Aorta (tissue), 5 donors: ENCODE measurements around the gene PTCHD1. TPM values are rescaled to one million over a fixed set of nuclear protein-coding genes. Genes with fewer than 3 reads are reported as not detected.

ENCODE experiments used
- ATAC-seq: fragments of 200-7000 bp; cut with Tn5 transposase; one replicate; pipeline ENCODE4 v1.9.1; 2022; ENCODE audit warnings: moderate library complexity; ENCODE audit not compliant: low FRiP score
- DNase-seq, 2 donors: peaks; one replicate each; pipeline ENCODE4 v3.0.0-alpha.2; 2020
- H3K27ac ChIP-seq, 2 donors: one replicate each; pipeline ENCODE4 v1.5.1; 2013; ENCODE audit warnings: low read length in 2 of 2, mild to moderate bottlenecking in 2 of 2, moderate library complexity in 2 of 2, control low read depth in 1 of 2, inconsistent platforms in 1 of 2, low read depth in 1 of 2
- H3K27me3 ChIP-seq, 2 donors: one replicate each; pipeline ENCODE4 v1.6.1; 2013; ENCODE audit warnings: control low read depth in 1 of 2, low read length in 1 of 2, mild to moderate bottlenecking in 1 of 2, moderate library complexity in 1 of 2; ENCODE audit not compliant: insufficient read depth in 2 of 2, control insufficient read depth in 1 of 2
- H3K36me3 ChIP-seq, 2 donors: one replicate each; pipeline ENCODE4 v1.6.1; 2013; ENCODE audit warnings: control low read depth in 1 of 2, low read length in 1 of 2, mild to moderate bottlenecking in 1 of 2; ENCODE audit not compliant: insufficient read depth in 2 of 2, control insufficient read depth in 1 of 2
- H3K4me1 ChIP-seq, 2 donors: one replicate each; pipeline ENCODE4 v1.6.1; 2013; ENCODE audit warnings: low read length in 2 of 2, control low read depth in 1 of 2, mild to moderate bottlenecking in 1 of 2, moderate library complexity in 1 of 2; ENCODE audit not compliant: insufficient read depth in 2 of 2, control insufficient read depth in 1 of 2
- H3K4me3 ChIP-seq, 2 donors: one replicate each; pipeline ENCODE4 v1.5.1; 2013; ENCODE audit warnings: low read length in 2 of 2, control low read depth in 1 of 2, mild to moderate bottlenecking in 1 of 2
- H3K9me3 ChIP-seq: one replicate; pipeline ENCODE4 v1.6.1; 2013; ENCODE audit warnings: mild to moderate bottlenecking, low read length; ENCODE audit not compliant: control insufficient read depth
- WGBS, 2 donors: extraction: QIAGEN DNeasy Blood & Tissue Kit; methylation state at CpG; one replicate each; pipeline ENCODE4 v1.1.7; 2013; 5-methylcytosine and 5-hydroxymethylcytosine counted together
- intact Hi-C, 2 donors: fragments of 100-400 bp; cut with DNase I; formaldehyde crosslinking; loops; one replicate each; pipeline versions ENCODE4 v1.14.2 to v1.15.0; 2022
- polyA plus RNA-seq, 2 donors: library from polyadenylated mRNA; stranded (reverse); fragments of 200-250 nt; gene quantifications; one replicate each; pipeline ENCODE4 v1.2.3, GENCODE V29; 2013
- total RNA-seq, 2 donors: library from RNA; stranded (reverse); fragmentation: NEBNext Ultra II Directional; extraction: Animal tissue kit (Norgen Biotek cat#: 25700); gene quantifications; one replicate each; pipeline ENCODE4 v1.2.1, GENCODE V29; 2021
- donor health status: healthy with polysubstance abuse.
- donor health status: Bipolar disorder and iron deficiency.
- donor health status: DM: no; HTN: no; CAD: no.
- donor health status: DM: no; HTN: no; CAD: no.
- donor health status: DM: yes; HTN: yes; CAD: no.

PTCHD1 gene
- total and polyA plus RNA-seq, 4 donors: 0.03 to 16.2 (median 0.51) TPM; not detected in 1

DNA sequence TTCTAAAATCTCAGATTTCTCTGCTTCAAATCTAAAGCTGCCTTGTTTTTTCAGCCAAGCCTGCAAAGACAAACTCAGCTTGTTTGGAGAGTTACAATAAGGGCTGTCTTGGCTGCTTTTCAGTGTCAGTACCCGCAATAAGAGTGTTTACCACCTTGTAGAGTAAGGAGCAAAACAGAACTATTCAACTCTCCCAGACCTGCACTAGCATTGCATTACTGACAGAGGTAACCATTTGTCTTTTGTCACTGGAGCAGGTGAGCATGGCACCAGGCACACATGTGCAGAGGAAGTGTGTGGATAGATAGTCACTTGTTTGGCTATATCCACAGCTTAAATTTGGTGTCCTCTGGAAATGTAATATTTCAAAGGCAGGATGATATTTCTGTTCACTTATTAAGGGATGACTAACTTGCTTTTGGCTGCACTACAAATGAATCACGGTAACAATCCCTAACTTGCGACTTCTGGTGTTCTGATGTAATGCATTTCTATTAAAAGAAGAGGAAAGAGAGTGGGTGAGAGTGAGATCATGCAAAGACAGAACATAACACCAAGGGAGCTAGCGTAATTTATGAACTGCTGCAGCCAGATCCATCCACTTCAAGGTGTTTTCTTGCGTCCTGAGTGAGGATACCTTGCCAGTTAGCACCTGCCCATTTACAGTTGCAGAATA lies 38.6 kb downstream of the PTCHD1 start:
- ATAC-seq: peak; percentile 65
- WGBS, 2 donors: 4 to 27% methylated on average over 5 of the region's 5 CpGs

DNA sequence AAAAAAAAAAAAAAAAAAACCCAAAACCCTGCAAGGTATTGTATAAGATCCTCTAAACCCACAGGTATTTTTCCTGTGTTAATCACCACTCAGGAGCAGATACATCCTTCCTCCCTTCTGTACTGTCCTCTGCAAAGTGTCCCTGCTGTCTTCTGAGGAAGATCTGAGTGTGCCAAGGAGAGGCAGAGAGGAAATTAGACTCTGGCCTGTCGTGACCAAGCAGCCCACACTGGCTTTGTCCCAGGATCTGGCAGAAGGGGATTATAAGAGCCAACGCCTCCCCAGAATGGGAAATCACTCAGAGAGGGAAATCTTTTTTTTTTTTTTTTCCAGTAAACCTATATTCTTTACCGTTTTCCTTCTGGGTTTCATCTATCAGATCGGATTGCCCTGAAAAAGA lies 39.6 kb downstream of the PTCHD1 start:
- no peak for ATAC-seq
- Histone ChIP-seq H3K4me3 (no peak overlapping the region), H3K9me3 (no peaks in the 10 kb centered on the region), H3K27ac (no peak overlapping the region), H3K27me3 (no peaks in the 10 kb centered on the region), H3K4me1 (peaks cover 0 to 2% of the 10 kb centered on the region in 2 donors), H3K36me3 (no peaks in the 10 kb centered on the region)
- intact Hi-C loops: no loop called here
- DNase-seq: no peak
- WGBS, 2 donors: 27 to 40% methylated on average over 4 of the region's 4 CpGs

More for the DNA sequence above, 38.6 kb downstream of the PTCHD1 start:
- no peak for DNase-seq
- intact Hi-C loops: no loop called here
- no peak overlapping the region for H3K27ac ChIP-seq
- H3K4me1 ChIP-seq: peaks cover 0 to 2% of the 10 kb centered on the region in 2 donors
- H3K4me3 ChIP-seq: no peak overlapping the region
- H3K9me3 ChIP-seq: no peaks in the 10 kb centered on the region
- no peaks in the 10 kb centered on the region for H3K27me3 ChIP-seq
- no peaks in the 10 kb centered on the region for H3K36me3 ChIP-seq

DNA sequence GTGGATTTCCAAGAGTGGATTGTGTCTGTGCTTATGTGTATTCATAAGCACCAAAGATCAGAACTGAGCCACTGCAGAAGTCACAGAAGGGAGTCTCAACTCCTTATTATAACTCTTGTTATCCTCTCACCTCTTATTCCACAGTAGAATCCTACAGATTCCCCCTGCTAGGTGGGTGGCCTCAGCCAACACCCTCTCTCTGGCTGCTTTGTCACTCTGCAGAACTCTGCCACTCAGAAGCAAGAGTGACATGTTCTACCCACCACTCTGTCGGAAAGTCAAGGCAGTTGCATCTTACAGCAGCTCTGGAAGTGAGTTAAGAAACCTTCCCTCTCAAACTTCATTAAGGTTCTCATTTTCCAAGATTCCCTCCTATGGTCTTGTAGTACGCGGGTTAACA lies 41.9 kb downstream of the PTCHD1 start:
- no peak for ATAC-seq
- DNase-seq: no peak
- 89 to 97% methylated on average over 3 of the region's 3 CpGs for WGBS, 2 donors
- H3K4me3 ChIP-seq: no peak overlapping the region
- intact Hi-C loops: no loop called here
- H3K4me1 ChIP-seq: peaks cover 0 to 2% of the 10 kb centered on the region in 2 donors
- H3K27me3 ChIP-seq: no peaks in the 10 kb centered on the region
- no peaks in the 10 kb centered on the region for H3K9me3 ChIP-seq
- no peaks in the 10 kb centered on the region for H3K36me3 ChIP-seq
- H3K27ac ChIP-seq: no peak overlapping the region

DNA sequence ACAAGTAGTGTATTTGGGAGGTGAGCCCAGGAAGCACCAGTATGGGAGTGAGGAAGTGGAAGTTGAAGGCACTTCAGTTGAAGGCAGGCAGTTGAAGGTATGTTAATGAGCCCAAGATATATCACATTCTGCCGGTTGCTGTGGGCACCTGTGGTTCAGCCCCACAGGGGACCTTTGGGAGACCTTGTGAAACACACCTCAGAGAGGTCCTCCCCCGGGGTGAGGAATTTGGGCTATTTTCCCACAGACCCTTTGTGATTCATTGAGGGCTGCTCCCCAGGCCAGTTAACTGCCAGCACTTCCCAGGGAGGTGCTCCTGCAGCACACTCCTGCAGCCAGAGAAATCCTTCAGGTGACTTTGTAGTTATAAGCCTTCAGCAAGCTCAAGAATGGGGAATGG lies 45.9 kb downstream of the PTCHD1 start:
- H3K9me3 ChIP-seq: no peaks in the 10 kb centered on the region
- no peaks in the 10 kb centered on the region for H3K36me3 ChIP-seq
- intact Hi-C loops: no loop called here
- no peak for DNase-seq
- no peak for ATAC-seq
- H3K27ac ChIP-seq: no peak overlapping the region
- no peaks in the 10 kb centered on the region for H3K4me1 ChIP-seq
- no peaks in the 10 kb centered on the region for H3K27me3 ChIP-seq
- 48 to 67% methylated on average over 2 of the region's 2 CpGs for WGBS, 2 donors
- H3K4me3 ChIP-seq: no peak overlapping the region

DNA sequence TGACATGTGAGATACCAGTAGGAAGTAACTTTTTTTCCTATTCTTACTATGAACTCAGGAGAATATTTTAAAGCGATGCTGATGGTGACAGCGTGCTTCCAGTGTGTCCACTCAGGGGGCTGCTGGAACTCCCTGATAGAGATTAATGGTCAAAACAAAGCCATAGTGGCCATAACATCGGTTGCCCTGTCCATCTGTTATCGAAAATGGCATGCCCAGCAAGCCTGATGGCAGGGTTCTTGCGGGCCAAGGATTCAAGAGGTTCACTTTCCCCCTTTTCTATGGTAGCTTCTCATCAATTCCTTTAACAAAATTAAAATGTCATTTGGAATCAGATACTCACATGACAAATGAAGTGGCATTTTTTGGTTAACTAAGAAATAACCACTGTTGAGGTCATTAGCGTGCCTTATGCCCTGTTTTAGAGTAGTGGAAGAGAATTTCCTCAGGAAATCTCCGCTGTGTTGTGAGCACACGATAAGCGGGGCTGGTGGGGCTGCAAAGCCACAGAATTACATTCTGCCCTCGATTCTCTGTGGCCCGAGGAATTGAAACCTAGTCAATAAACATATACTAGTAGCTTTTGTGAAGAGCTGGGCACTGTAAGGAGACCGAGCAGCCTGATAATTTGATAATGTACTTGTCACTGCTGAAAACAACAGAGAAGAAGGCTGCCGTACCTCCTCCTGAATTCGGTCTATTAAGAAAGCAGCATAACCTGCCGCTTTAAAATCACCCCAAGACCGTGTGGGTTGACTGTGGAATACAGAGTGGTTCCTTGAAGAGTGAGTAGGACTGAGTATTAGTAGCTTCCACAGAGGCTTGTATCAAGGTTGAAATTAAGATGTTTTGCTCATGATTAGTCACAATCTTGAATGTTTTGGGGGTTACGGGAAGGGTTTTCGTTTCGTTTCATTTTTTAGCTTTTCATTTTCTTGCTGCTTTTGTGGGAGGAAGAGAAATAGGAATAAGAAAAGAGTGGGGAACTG lies 46.7 kb downstream of the PTCHD1 start:
- WGBS, 2 donors: 85 to 93% methylated on average over 19 of the region's 19 CpGs
- intact Hi-C loops: no loop called here
- no peak for ATAC-seq

DNA sequence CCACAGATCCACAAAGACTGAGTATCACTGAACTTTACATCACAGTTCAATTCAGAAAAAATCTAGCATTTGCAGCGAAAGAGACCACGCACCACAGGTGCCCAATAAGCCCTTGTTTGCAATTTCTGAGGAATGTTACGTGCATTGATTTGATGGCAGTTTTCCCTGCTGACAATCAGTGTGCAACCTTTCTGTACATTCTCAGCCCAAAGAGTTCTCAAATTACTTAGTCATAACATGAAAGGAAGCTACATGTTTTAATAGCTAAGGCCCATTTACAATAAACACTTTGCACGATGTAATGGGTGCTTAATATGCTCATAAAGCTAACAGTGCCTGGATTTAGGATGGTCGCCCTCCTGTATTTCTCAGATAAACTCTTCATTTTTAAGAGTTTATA lies 47.9 kb downstream of the PTCHD1 start:
- Histone ChIP-seq H3K36me3 (no peaks in the 10 kb centered on the region), H3K27ac (no peak overlapping the region), H3K27me3 (no peaks in the 10 kb centered on the region), H3K4me1 (no peaks in the 10 kb centered on the region), H3K9me3 (no peaks in the 10 kb centered on the region), H3K4me3 (no peak overlapping the region)
- WGBS, 2 donors: 81 to 92% methylated on average over 5 of the region's 5 CpGs
- no peak for ATAC-seq
- intact Hi-C loops: no loop called here
- no peak for DNase-seq

More for the DNA sequence above, 46.7 kb downstream of the PTCHD1 start:
- Histone ChIP-seq H3K27ac (no peak overlapping the region), H3K27me3 (no peaks in the 10 kb centered on the region), H3K4me1 (no peaks in the 10 kb centered on the region), H3K36me3 (no peaks in the 10 kb centered on the region), H3K9me3 (no peaks in the 10 kb centered on the region), H3K4me3 (no peak overlapping the region)
- no peak for DNase-seq

GRCh38 chrX:23383411-23383810 lies 48.8 kb downstream of the PTCHD1 start:
- ATAC-seq (no peak), DNase-seq (no peak)
- 16 to 42% methylated on average over 2 of the region's 2 CpGs for WGBS, 2 donors
- intact Hi-C loops: no loop called here
- Histone ChIP-seq H3K27ac (no peak overlapping the region), H3K4me3 (no peak overlapping the region), H3K36me3 (no peaks in the 10 kb centered on the region), H3K9me3 (no peaks in the 10 kb centered on the region), H3K27me3 (no peaks in the 10 kb centered on the region), H3K4me1 (no peaks in the 10 kb centered on the region)

DNA sequence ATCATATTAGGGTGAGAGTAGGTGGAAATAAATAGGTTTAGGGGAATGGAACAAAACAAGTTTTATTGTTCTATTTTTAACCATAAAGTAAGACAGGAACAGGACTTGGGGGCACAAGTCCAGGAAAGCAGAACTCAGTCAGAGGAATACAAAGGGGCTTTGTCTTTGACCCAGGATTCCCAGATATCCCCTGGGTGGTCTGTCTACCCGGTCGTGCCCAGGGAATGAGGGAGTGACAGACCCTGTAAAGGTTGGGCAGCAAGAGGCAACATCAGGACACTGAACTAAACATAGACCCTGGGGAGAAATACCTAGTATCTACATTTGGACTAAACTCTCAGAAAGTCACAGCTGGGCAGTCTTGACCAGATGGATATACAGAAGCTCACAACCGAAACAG lies 50.6 kb downstream of the PTCHD1 start:
- Histone ChIP-seq H3K36me3 (no peaks in the 10 kb centered on the region), H3K27me3 (no peaks in the 10 kb centered on the region), H3K27ac (no peak overlapping the region), H3K9me3 (no peaks in the 10 kb centered on the region), H3K4me3 (no peak overlapping the region), H3K4me1 (no peaks in the 10 kb centered on the region)
- ATAC-seq (no peak), DNase-seq (no peak)
- intact Hi-C loops: no loop called here
- 53 to 63% methylated on average over 3 of the region's 3 CpGs for WGBS, 2 donors

DNA sequence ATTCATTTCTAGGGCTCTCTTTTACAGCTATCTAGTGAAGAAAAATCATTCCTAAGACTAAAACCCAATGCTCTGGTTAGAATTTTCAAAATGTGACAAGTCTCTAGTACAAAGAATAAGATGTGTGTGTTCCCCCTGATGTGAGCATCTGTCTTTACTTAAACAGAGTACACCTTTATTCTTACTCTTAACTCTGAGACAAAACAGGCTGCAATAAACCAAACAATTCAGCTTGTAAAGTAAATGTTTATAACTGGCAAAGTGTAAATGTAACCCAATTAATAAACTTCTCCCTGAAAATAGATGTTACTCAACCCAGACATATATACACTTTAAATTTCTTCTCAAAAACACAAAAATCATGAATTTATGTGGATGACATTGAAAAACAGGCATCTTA lies 51.6 kb downstream of the PTCHD1 start:
- ATAC-seq (no peak), DNase-seq (no peak)
- no peaks in the 10 kb centered on the region for H3K4me1 ChIP-seq
- no peaks in the 10 kb centered on the region for H3K9me3 ChIP-seq
- no peak overlapping the region for H3K4me3 ChIP-seq
- no peak overlapping the region for H3K27ac ChIP-seq
- intact Hi-C loops: no loop called here
- H3K36me3 ChIP-seq: no peaks in the 10 kb centered on the region
- H3K27me3 ChIP-seq: no peaks in the 10 kb centered on the region
